ENCODE data around the gene ATP6V0C.

DNA sequence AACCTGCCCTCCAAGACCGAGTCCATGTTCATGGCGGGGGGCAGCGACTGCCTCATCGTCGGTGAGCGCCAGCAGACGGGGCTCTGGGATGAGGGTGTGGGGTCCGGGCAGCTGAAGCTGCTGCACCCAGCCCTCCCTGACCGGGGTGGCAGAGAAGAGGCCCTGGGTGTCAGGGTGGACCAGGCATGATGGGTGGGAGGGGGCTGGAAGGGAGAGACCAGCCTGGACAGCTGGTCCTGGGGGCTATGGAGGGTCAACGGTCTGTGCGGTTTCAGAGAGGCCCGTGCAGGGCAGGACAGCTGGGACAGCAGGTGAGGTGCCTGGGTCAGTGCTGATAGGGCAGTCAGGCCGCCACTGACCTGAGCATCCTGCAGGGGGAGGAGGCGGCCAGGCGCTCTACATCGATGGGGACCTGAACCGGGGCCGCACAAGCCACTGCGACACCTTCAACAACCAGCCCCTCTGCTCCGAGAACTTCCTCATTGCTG lies 13.3 kb upstream of the ATP6V0C start:
- TF ChIP-seq CTCF (IDR thresholded peaks at IDR 0.05; ENCODE audit: insufficient read depth, low read depth, low read length), result no peak
- TF ChIP-seq EZH2 (IDR thresholded peaks at IDR 0.05; ENCODE audit: insufficient read depth, low read length), result no peak
